Fibroblast of lung (primary cell): ENCODE measurements around the gene CCDC181. TPM values are rescaled to one million over a fixed set of nuclear protein-coding genes. Genes with fewer than 3 reads are reported as not detected.

Source experiments
- DNase-seq, 2 donors: peaks; one replicate each; pipeline versions ENCODE4 v3.0.0 to v3.0.0-alpha.2; 2010; ENCODE audit warnings: low read depth in 2 of 2
- H2AFZ ChIP-seq: 2 replicates; pipeline ENCODE4 v1.5.1; 2012; ENCODE audit warnings: low read length, control low read depth, inconsistent platforms
- H3K27ac ChIP-seq: 2 replicates; pipeline ENCODE4 v1.5.1; 2011; ENCODE audit warnings: low read length, control low read depth; ENCODE audit not compliant: insufficient read depth
- H3K27me3 ChIP-seq: 2 replicates; pipeline ENCODE4 v1.5.1; 2011; ENCODE audit warnings: mild to moderate bottlenecking, low read length; ENCODE audit not compliant: control insufficient read depth, insufficient read depth
- H3K36me3 ChIP-seq: 2 replicates; pipeline ENCODE4 v1.5.1; 2011; ENCODE audit warnings: low read length; ENCODE audit not compliant: control insufficient read depth, insufficient read depth
- H3K4me1 ChIP-seq: 2 replicates; pipeline ENCODE4 v1.5.1; 2011; ENCODE audit warnings: low read length; ENCODE audit not compliant: control insufficient read depth, insufficient read depth; ENCODE audit errors: extremely low read depth
- H3K4me2 ChIP-seq: 2 replicates; pipeline ENCODE4 v1.5.1; 2011; ENCODE audit warnings: low read length, control low read depth; ENCODE audit not compliant: insufficient read depth; ENCODE audit errors: extremely low read depth
- H3K4me3 ChIP-seq, 4 experiments: fragments of 200-600 bp in 1 of 4; sonication (generic) in 1 of 4; replicated peaks in 1 of 4; 2 replicates each; pipeline ENCODE4 v1.5.1; 2011 to 2016; ENCODE audit warnings: low read length in 4 of 4, low read depth in 3 of 4, mild to moderate bottlenecking in 3 of 4, control low read depth in 2 of 4, inconsistent platforms in 1 of 4, mixed read lengths in 1 of 4; ENCODE audit not compliant: insufficient read depth in 1 of 4; ENCODE audit errors: control extremely low read depth in 1 of 4
- H3K79me2 ChIP-seq: 2 replicates; pipeline ENCODE4 v1.5.1; 2012; ENCODE audit warnings: mild to moderate bottlenecking, low read length, inconsistent platforms; ENCODE audit not compliant: control insufficient read depth, insufficient read depth
- H3K9ac ChIP-seq: 2 replicates; pipeline ENCODE4 v1.5.1; 2011; ENCODE audit warnings: mild to moderate bottlenecking, low read length, control low read depth; ENCODE audit not compliant: insufficient read depth
- H3K9me3 ChIP-seq: 2 replicates; pipeline ENCODE4 v1.5.1; 2012; ENCODE audit warnings: low read depth, low read length; ENCODE audit not compliant: control insufficient read depth, insufficient read depth
- H4K20me1 ChIP-seq: 2 replicates; pipeline ENCODE4 v1.5.1; 2011; ENCODE audit warnings: low read length; ENCODE audit not compliant: control insufficient read depth, insufficient read depth; ENCODE audit errors: extremely low read depth
- CTCF ChIP-seq, 2 donors: IDR thresholded peaks in 1 of 2; conservative IDR thresholded peaks in 1 of 2; 1 replicate in 1 of 2; 2 replicates in 1 of 2; pipeline ENCODE4 v1.5.1; 2011 to 2012; ENCODE audit warnings: low read length in 2 of 2, control low read depth in 1 of 2, inconsistent platforms in 1 of 2, low read depth in 1 of 2, mild to moderate bottlenecking in 1 of 2
- EZH2 ChIP-seq: IDR thresholded peaks from 2 replicates; pipeline ENCODE4 v1.5.1; 2012; ENCODE audit warnings: low read length, control low read depth, mild to moderate bottlenecking; ENCODE audit errors: missing control alignments
- polyA plus RNA-seq, 2 donors: library from polyadenylated mRNA; depleted of rRNA in 1 of 2; stranded (reverse) in 1 of 2; unstranded in 1 of 2; fragments of >200 nt; gene quantifications; 2 replicates each; pipeline ENCODE4 v1.2.1, GENCODE V29; 2011 to 2012; ENCODE audit warnings: missing spikeins in 1 of 2
- total RNA-seq: library from RNA; depleted of rRNA; stranded (reverse); fragments of >200 nt; gene quantifications from 2 replicates; pipeline ENCODE4 v1.2.1, GENCODE V29; 2014

Gene CCDC181
- total and polyA plus RNA-seq, 2 donors (not counting 1 experiment from before 2014, with no cell fraction given) = 0.40 to 0.66 TPM

DNA sequence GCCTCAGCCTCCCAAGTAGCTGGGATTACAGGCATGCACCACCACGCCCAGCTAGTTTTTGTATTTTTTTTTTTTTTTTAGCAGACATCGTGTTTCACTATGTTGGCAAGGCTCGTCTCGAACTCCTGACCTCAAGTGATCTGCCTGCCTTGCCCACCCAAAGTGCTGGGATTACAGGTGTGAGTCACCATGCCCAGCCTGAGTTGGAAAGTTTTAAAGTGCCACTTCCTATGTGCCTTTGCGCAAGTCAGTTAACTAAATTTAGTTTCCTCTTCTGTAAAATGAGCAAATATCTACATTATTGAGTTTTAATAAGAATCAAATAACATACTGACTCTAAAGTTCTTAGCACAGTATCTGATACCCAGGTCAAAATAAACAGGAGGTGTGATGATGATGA, 46.1 kb upstream of the CCDC181 start:
- no peaks in the 10 kb centered on the region for H3K36me3 ChIP-seq
- H3K4me2 ChIP-seq = no peak overlapping the region
- no peaks in the 10 kb centered on the region for H3K79me2 ChIP-seq
- TF ChIP-seq CTCF (conservative IDR thresholded peaks at IDR 0.05 in 1 of 2, IDR thresholded peaks at IDR 0.05 in 1 of 2; ENCODE audit: low read depth in 1 of 2, low read length in 2 of 2) (no peak), EZH2 (no peak)
- no peak overlapping the region for H2AFZ ChIP-seq
- H3K9ac ChIP-seq = no peak overlapping the region
- H3K9me3 ChIP-seq = no peaks in the 10 kb centered on the region
- H4K20me1 ChIP-seq = no peaks in the 10 kb centered on the region
- H3K4me1 ChIP-seq = no peaks in the 10 kb centered on the region
- H3K4me3 ChIP-seq = no peak overlapping the region
- no peaks in the 10 kb centered on the region for H3K27me3 ChIP-seq
- DNase-seq = no peak
- H3K27ac ChIP-seq = no peak overlapping the region

DNA sequence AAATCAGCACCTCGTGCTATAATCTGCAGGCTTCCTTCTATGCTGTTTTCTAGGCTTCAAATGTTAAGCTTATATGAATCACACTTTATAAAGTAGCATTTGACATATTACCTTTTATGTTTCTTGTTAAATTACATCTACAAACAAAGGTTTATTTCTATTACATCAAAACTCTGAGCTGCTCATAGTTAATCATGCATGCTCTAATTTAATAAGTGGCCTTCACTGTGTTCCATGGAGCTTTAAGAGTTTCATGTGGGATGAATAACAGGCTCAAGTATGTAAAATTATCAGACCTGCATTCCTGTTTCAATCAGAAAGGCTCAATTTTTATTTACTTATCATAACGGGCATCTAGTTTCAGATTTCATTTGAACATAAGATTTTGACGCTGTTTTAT, 45.5 kb upstream of the CCDC181 start:
- no peaks in the 10 kb centered on the region for H3K4me1 ChIP-seq
- peak in 1 of 2 donors; percentile 78 for DNase-seq
- no peaks in the 10 kb centered on the region for H3K79me2 ChIP-seq
- H3K4me3 ChIP-seq = no peak overlapping the region
- H3K9ac ChIP-seq = no peak overlapping the region
- H3K9me3 ChIP-seq = no peaks in the 10 kb centered on the region
- no peaks in the 10 kb centered on the region for H4K20me1 ChIP-seq
- H3K36me3 ChIP-seq = no peaks in the 10 kb centered on the region
- H3K27me3 ChIP-seq = no peaks in the 10 kb centered on the region
- no peak overlapping the region for H3K27ac ChIP-seq
- TF ChIP-seq EZH2 = no peak
- no peak for TF ChIP-seq CTCF (conservative IDR thresholded peaks at IDR 0.05 in 1 of 2, IDR thresholded peaks at IDR 0.05 in 1 of 2; ENCODE audit: low read depth in 1 of 2, low read length in 2 of 2)
- H2AFZ ChIP-seq = no peak overlapping the region
- H3K4me2 ChIP-seq = no peak overlapping the region

DNA sequence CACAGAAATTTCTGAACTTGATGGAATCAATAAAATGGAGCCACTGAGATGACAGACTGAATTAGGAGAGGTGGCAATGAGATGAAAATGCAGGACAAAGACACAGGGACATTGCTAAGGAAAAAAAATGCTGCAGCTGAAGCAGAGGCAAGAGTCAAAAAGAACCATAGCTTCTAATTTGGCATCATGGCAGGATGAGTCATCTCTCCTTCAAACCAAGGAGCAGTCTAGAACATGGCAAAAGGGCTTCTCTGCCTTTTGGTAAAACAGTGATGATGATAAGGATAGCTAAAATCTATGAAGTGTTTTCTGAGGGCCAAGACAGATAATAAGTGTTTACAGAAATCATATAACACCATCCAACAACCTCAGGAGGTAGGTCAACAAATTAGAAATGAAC, 41.7 kb upstream of the CCDC181 start:
- no peaks in the 10 kb centered on the region for H3K36me3 ChIP-seq
- H2AFZ ChIP-seq = no peak overlapping the region
- no peak overlapping the region for H3K4me3 ChIP-seq
- H3K79me2 ChIP-seq = no peaks in the 10 kb centered on the region
- H3K27ac ChIP-seq = no peak overlapping the region
- H3K27me3 ChIP-seq = no peaks in the 10 kb centered on the region
- no peaks in the 10 kb centered on the region for H3K9me3 ChIP-seq
- no peaks in the 10 kb centered on the region for H3K4me1 ChIP-seq
- H4K20me1 ChIP-seq = no peaks in the 10 kb centered on the region
- no peak for TF ChIP-seq EZH2
- DNase-seq = peak in 1 of 2 donors; percentile 16
- no peak overlapping the region for H3K9ac ChIP-seq
- no peak overlapping the region for H3K4me2 ChIP-seq
